Fibroblast of peridontal ligament (primary cell): ENCODE measurements around the gene YWHAH.
A peak's percentile ranks its signal among the peaks of the same experiment; 100 is the strongest.

Experiments
- DNase-seq: peaks from one replicate; pipeline ENCODE4 v3.0.0-alpha.2; 2010; ENCODE audit errors: extremely low read depth

The YWHAH gene

GRCh38 chr22:31950226-31950625 is 5.9 kb downstream of the YWHAH start:
- peak; percentile 73 for DNase-seq

GRCh38 chr22:31951194-31952093 is 7.1 kb downstream of the YWHAH start:
- DNase-seq: no peak

- DNase-seq: no peak
Observed at GRCh38 chr22:31952094-31952401, 7.7 kb downstream of the YWHAH start.

GRCh38 chr22:31952472-31952871 is 8.1 kb downstream of the YWHAH start:
- DNase-seq: peak; percentile 75

- no peak for DNase-seq
Observed at GRCh38 chr22:31953261-31953660, 8.9 kb downstream of the YWHAH start.

- DNase-seq: peak; percentile 27
Observed at GRCh38 chr22:31954535-31955523, 10.5 kb downstream of the YWHAH start.

GRCh38 chr22:31956360-31956759 is 12.0 kb downstream of the YWHAH start:
- no peak for DNase-seq

- no peak for DNase-seq
Observed at GRCh38 chr22:31957970-31958594, 13.7 kb downstream of the YWHAH start.

GRCh38 chr22:31958625-31959239 is 14.4 kb downstream of the YWHAH start:
- no peak for DNase-seq

GRCh38 chr22:31960767-31961166 is 16.4 kb downstream of the YWHAH start:
- no peak for DNase-seq

- DNase-seq: no peak
Observed at GRCh38 chr22:31962387-31963125, 18.2 kb downstream of the YWHAH start.

- DNase-seq: no peak
Observed at GRCh38 chr22:31968022-31968421, 23.7 kb downstream of the YWHAH start.

- peak; percentile 63 for DNase-seq
Observed at GRCh38 chr22:31969789-31970489, 25.6 kb downstream of the YWHAH start.

- DNase-seq: peak; percentile 33
Observed at GRCh38 chr22:31970490-31971444, 26.4 kb downstream of the YWHAH start.

- no peak for DNase-seq
Observed at GRCh38 chr22:31972180-31972579, 27.8 kb downstream of the YWHAH start.

GRCh38 chr22:31973739-31974138 is 29.4 kb downstream of the YWHAH start:
- DNase-seq: no peak

GRCh38 chr22:31977141-31977841 is 33.0 kb downstream of the YWHAH start:
- DNase-seq: peak; percentile 60

- no peak for DNase-seq
Observed at GRCh38 chr22:31977939-31978338, 33.6 kb downstream of the YWHAH start.

GRCh38 chr22:31980628-31981027 is 36.3 kb downstream of the YWHAH start:
- no peak for DNase-seq
